ENCODE results near the gene CTNNA2.

CTNNA2 gene

DNA sequence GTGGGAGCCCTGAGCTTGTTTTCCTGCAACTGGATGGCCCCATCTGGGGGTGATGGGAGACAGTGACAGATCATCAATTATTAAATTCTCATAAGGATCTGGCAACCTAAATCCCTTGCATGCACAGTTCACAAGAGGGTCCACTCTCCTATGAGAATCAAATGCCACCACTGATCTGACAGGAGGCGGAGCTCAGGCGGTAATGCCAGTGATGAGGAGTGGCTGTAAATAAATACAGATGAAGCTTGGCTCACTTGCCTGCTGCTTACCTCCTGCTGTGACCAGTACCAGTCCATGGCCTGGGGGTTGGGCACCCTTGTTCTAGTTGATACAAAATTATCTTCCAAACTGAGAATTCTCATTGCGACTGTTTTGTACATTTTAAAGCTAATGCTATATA, 258.6 kb downstream of the CTNNA2 start:
- no peak for TF ChIP-seq CTCF (IDR thresholded peaks at IDR 0.05; ENCODE audit: borderline replicate concordance, insufficient read depth, low read depth, low read length)
- no peak overlapping the region for H3K4me3 ChIP-seq (ENCODE audit: low read depth, low read length)

DNA sequence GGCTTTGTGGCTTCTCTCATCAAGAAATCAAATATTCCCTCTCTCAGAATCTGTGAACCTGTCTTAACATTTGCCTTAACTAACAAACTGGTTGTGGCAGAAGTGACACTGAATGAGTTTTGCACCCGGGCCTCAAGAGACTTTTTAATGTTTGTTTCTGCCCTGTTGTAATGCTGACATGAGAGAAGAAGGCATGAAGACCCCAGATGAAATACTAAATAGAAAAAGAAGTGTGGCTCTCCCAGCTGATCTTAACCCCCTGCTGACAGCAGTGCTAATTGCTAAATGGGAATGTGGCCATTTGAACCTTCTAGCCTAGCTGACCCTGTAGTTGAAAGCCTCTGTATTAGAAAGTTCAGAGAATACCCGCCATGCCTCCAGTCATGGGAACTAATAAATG, 261.2 kb downstream of the CTNNA2 start:
- no peak for TF ChIP-seq CTCF (IDR thresholded peaks at IDR 0.05; ENCODE audit: borderline replicate concordance, insufficient read depth, low read depth, low read length)
- H3K4me3 ChIP-seq (ENCODE audit: low read depth, low read length): no peak overlapping the region

GRCh38 chr2:79776461-79776860, 263.6 kb downstream of the CTNNA2 start:
- no peak overlapping the region for H3K4me3 ChIP-seq (ENCODE audit: low read depth, low read length)
- TF ChIP-seq CTCF (IDR thresholded peaks at IDR 0.05; ENCODE audit: borderline replicate concordance, insufficient read depth, low read depth, low read length): no peak

DNA sequence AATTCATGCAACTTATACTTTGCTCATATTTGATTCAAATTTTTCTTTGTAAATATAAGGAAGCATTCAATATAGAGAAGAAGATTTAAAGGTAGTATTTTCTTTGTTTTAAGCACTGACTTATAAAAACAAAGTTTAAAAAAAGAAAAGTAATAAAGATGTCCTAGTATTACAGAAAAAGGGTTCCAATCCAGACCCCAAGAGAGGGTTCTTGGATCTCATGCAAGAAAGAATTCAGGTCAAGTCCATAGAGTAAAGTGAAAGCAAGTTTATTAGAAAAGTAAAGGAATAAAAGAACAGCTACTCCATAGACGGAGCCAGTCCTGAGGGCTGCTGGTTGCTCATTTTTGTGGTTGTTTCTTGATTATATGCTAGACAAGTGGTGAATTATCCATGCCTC, 267.9 kb downstream of the CTNNA2 start:
- H3K4me3 ChIP-seq (ENCODE audit: low read depth, low read length): no peak overlapping the region
- no peak for TF ChIP-seq CTCF (IDR thresholded peaks at IDR 0.05; ENCODE audit: borderline replicate concordance, insufficient read depth, low read depth, low read length)

GRCh38 chr2:79782576-79783452, 270.0 kb downstream of the CTNNA2 start:
- no peak for TF ChIP-seq CTCF (IDR thresholded peaks at IDR 0.05; ENCODE audit: borderline replicate concordance, insufficient read depth, low read depth, low read length)
- H3K4me3 ChIP-seq (ENCODE audit: low read depth, low read length): no peak overlapping the region

DNA sequence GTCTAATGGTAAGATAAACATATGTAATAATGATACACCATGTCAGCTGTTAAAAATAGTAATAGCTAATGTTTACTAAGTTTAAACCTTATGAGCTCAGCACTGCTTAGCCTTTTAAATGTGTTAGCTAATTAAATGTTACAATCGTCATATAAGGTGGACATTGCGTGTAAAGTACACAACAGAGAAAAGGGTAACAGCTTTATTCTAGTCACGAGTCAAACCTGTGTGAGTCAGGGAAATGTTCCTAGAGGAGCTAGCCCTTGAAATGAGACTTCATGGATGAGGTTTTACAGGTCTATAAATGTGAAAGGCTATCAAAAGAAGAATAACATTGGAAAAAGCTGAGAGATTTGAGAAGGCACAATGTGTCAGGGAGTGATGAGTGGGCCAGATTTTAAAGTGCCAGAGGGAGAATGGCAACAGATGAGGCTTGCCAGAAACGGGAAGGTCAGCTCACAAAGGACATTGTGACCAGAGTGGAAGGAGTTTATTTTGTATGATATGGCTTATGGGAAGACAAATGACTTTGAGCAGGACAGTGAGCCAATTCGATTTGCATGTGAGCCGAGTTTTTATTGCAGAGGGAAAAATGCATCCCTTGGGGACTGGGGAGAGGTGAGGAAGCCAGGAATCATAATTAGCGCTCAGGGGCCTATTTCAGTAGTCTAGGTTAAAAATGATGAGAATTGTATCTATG, 276.3 kb downstream of the CTNNA2 start:
- H3K4me3 ChIP-seq (ENCODE audit: low read depth, low read length): no peak overlapping the region
- TF ChIP-seq CTCF (IDR thresholded peaks at IDR 0.05; ENCODE audit: borderline replicate concordance, insufficient read depth, low read depth, low read length): no peak

DNA sequence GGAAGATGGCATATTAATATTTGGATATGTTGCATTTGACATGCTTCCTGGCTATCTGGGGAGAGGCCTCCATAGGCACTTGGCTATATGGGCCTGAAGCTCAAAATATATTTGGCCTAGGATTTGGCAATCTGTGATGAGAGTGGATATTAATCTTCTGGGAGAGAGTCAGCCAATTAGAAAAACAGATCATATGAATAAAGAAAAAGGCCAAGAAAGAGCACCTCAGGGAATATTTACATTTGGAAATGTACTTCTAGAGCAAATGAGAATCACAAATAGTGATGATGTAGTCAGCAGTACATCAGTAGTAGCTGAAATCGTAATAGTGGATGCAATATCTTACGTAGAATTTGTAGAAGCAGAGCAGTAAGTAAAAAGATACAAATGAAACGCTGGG, 277.0 kb downstream of the CTNNA2 start:
- no peak overlapping the region for H3K4me3 ChIP-seq (ENCODE audit: low read depth, low read length)
- TF ChIP-seq CTCF (IDR thresholded peaks at IDR 0.05; ENCODE audit: borderline replicate concordance, insufficient read depth, low read depth, low read length): no peak
